ENCODE measurements around the gene MAGI2. TPM values are rescaled to one million over a fixed set of nuclear protein-coding genes. Genes with fewer than 3 reads are reported as not detected.

The MAGI2 gene
- polyA plus RNA-seq, 3 donors = 35.4 to 39.1 (median 36.4) TPM

GRCh38 chr7:79308192-79308591, 145.3 kb downstream of the MAGI2 start:
- no peak for DNase-seq (ENCODE audit: low read depth in 3 of 3, low spot score in 2 of 3)

GRCh38 chr7:79307376-79307775, 146.1 kb downstream of the MAGI2 start:
- no peak for DNase-seq (ENCODE audit: low read depth in 3 of 3, low spot score in 2 of 3)

- DNase-seq (ENCODE audit: low read depth in 3 of 3, low spot score in 2 of 3) = no peak
Measured at GRCh38 chr7:79304711-79305110, 148.8 kb downstream of the MAGI2 start.

- DNase-seq (ENCODE audit: low read depth in 3 of 3, low spot score in 2 of 3) = no peak
Measured at GRCh38 chr7:79302293-79302692, 151.2 kb downstream of the MAGI2 start.

- no peak for DNase-seq (ENCODE audit: low read depth in 3 of 3, low spot score in 2 of 3)
Measured at GRCh38 chr7:79301419-79301818, 152.0 kb downstream of the MAGI2 start.

- DNase-seq (ENCODE audit: low read depth in 3 of 3, low spot score in 2 of 3) = no peak
Measured at GRCh38 chr7:79300573-79300972, 152.9 kb downstream of the MAGI2 start.

GRCh38 chr7:79298145-79298760, 155.2 kb downstream of the MAGI2 start:
- peak in 2 of 3 donors; percentile 10 to 47 for DNase-seq (ENCODE audit: low read depth in 3 of 3, low spot score in 2 of 3)

GRCh38 chr7:79296553-79297320, 156.7 kb downstream of the MAGI2 start:
- no peak for DNase-seq (ENCODE audit: low read depth in 3 of 3, low spot score in 2 of 3)

- DNase-seq (ENCODE audit: low read depth in 3 of 3, low spot score in 2 of 3) = no peak
Measured at GRCh38 chr7:79293655-79294142, 159.8 kb downstream of the MAGI2 start.

GRCh38 chr7:79292834-79293233, 160.6 kb downstream of the MAGI2 start:
- DNase-seq (ENCODE audit: low read depth in 3 of 3, low spot score in 2 of 3) = no peak

- no peak for DNase-seq (ENCODE audit: low read depth in 3 of 3, low spot score in 2 of 3)
Measured at GRCh38 chr7:79291498-79291865, 162.0 kb downstream of the MAGI2 start.

GRCh38 chr7:79290841-79291497, 162.5 kb downstream of the MAGI2 start:
- no peak for DNase-seq (ENCODE audit: low read depth in 3 of 3, low spot score in 2 of 3)

GRCh38 chr7:79290398-79290797, 163.1 kb downstream of the MAGI2 start:
- no peak for DNase-seq (ENCODE audit: low read depth in 3 of 3, low spot score in 2 of 3)

- DNase-seq (ENCODE audit: low read depth in 3 of 3, low spot score in 2 of 3) = no peak
Measured at GRCh38 chr7:79288655-79289054, 164.8 kb downstream of the MAGI2 start.

- no peak for DNase-seq (ENCODE audit: low read depth in 3 of 3, low spot score in 2 of 3)
Measured at GRCh38 chr7:79287981-79288380, 165.5 kb downstream of the MAGI2 start.

- no peak for DNase-seq (ENCODE audit: low read depth in 3 of 3, low spot score in 2 of 3)
Measured at GRCh38 chr7:79286181-79286580, 167.3 kb downstream of the MAGI2 start.

GRCh38 chr7:79285756-79286155, 167.7 kb downstream of the MAGI2 start:
- no peak for DNase-seq (ENCODE audit: low read depth in 3 of 3, low spot score in 2 of 3)

GRCh38 chr7:79284211-79284610, 169.3 kb downstream of the MAGI2 start:
- no peak for DNase-seq (ENCODE audit: low read depth in 3 of 3, low spot score in 2 of 3)

GRCh38 chr7:79282882-79283602, 170.4 kb downstream of the MAGI2 start:
- DNase-seq (ENCODE audit: low read depth in 3 of 3, low spot score in 2 of 3) = no peak

- peak in 1 of 3 donors; percentile 27 for DNase-seq (ENCODE audit: low read depth in 3 of 3, low spot score in 2 of 3)
Measured at GRCh38 chr7:79282070-79282694, 171.3 kb downstream of the MAGI2 start.

- DNase-seq (ENCODE audit: low read depth in 3 of 3, low spot score in 2 of 3) = no peak
Measured at GRCh38 chr7:79281426-79281825, 172.0 kb downstream of the MAGI2 start.

Measured in right renal cortex interstitium (tissue), 3 donors.